Measurements from ENCODE around the gene TBC1D26. TPM values are rescaled to one million over a fixed set of nuclear protein-coding genes. Genes with fewer than 3 reads are reported as not detected.
"Not testable (repeated sequence)": the region's sequence is repeated elsewhere in the genome, so short reads cannot be mapped to it uniquely, and the experiment has no call there.

The TBC1D26 gene
- total and polyA plus RNA-seq, 2 donors (not counting 1 experiment from before 2014, with no cell fraction given): 0.02 to 0.17 TPM

DNA sequence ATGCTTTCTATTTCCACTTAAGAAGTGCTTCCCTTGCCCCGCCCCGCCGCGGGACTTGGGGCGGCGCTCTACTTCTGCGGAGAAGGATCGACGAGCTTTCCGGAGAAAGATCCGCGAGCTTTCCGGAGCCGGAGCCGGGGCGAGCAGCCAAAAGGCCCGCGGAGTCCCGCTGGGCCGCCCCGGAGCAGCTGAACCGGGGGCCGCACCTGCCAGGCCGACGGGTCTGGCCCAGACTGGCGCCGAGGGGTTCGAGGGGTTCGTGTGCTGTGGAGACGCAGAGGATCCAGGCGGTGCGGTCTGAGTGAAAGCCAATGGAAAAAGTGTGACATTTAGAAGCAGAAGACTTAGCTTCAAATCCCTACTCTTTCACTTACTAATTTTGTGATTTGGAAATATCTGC lies 50.8 kb downstream of the TBC1D26 start:
- H4K20me1 ChIP-seq (ENCODE audit: control insufficient read depth, extremely low read depth, insufficient read depth, low read length): no peaks in the 10 kb centered on the region
- no peak for TF ChIP-seq EZH2 (IDR thresholded peaks at IDR 0.05; ENCODE audit: low read length, missing control alignments)
- TF ChIP-seq, protein P1, sequence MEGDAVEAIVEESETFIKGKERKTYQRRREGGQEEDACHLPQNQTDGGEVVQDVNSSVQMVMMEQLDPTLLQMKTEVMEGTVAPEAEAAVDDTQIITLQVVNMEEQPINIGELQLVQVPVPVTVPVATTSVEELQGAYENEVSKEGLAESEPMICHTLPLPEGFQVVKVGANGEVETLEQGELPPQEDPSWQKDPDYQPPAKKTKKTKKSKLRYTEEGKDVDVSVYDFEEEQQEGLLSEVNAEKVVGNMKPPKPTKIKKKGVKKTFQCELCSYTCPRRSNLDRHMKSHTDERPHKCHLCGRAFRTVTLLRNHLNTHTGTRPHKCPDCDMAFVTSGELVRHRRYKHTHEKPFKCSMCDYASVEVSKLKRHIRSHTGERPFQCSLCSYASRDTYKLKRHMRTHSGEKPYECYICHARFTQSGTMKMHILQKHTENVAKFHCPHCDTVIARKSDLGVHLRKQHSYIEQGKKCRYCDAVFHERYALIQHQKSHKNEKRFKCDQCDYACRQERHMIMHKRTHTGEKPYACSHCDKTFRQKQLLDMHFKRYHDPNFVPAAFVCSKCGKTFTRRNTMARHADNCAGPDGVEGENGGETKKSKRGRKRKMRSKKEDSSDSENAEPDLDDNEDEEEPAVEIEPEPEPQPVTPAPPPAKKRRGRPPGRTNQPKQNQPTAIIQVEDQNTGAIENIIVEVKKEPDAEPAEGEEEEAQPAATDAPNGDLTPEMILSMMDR (conservative IDR thresholded peaks at IDR 0.05 in 1 of 2, IDR thresholded peaks at IDR 0.05 in 1 of 2; ENCODE audit: low read depth in 1 of 2, low read length in 2 of 2): no peak
- H3K4me3 ChIP-seq (replicated peaks in 1 of 4; ENCODE audit: control extremely low read depth in 1 of 4, insufficient read depth in 1 of 4, low read depth in 3 of 4, low read length in 4 of 4): peak overlapping the region in 2 of 4 experiments; percentile 22 to 53
- H3K9me3 ChIP-seq (ENCODE audit: control insufficient read depth, insufficient read depth, low read depth, low read length): no peaks in the 10 kb centered on the region
- peak overlapping the region; percentile 54 for H3K4me2 ChIP-seq (ENCODE audit: extremely low read depth, insufficient read depth, low read length)
- no peak overlapping the region for H3K27ac ChIP-seq (ENCODE audit: insufficient read depth, low read length)
- no peaks in the 10 kb centered on the region for H3K79me2 ChIP-seq (ENCODE audit: control insufficient read depth, insufficient read depth, low read length)
- DNase-seq (ENCODE audit: low read depth in 2 of 2): peak; percentile 54 to 55
- peak overlapping the region; percentile 30 for H3K9ac ChIP-seq (ENCODE audit: insufficient read depth, low read length)
- H2AFZ ChIP-seq (ENCODE audit: low read length): peak overlapping the region; percentile 47
- H3K36me3 ChIP-seq (ENCODE audit: control insufficient read depth, insufficient read depth, low read length): no peaks in the 10 kb centered on the region
- H3K4me1 ChIP-seq (ENCODE audit: control insufficient read depth, extremely low read depth, insufficient read depth, low read length): no peaks in the 10 kb centered on the region
- no peaks in the 10 kb centered on the region for H3K27me3 ChIP-seq (ENCODE audit: control insufficient read depth, insufficient read depth, low read length)

DNA sequence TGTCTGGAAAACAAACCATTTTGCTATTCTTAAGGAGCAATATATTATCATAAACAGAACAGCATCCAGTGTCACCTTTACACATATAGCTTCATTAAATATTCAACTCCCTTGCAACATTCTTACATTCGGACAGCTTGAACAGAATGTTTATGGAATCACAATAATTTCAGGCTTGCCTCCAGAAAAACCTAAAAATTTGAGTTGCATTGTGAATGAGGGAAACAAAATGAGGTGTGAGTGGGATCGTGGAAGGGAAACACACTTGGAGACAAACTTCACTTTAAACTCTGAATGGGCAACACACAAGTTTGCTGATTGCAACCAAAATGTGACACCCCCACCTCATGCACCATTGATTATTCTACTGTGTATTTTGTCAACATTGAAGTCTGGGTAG lies 51.4 kb downstream of the TBC1D26 start:
- H3K4me2 ChIP-seq (ENCODE audit: extremely low read depth, insufficient read depth, low read length): no peak overlapping the region
- no peaks in the 10 kb centered on the region for H3K27me3 ChIP-seq (ENCODE audit: control insufficient read depth, insufficient read depth, low read length)
- no peak overlapping the region for H3K9ac ChIP-seq (ENCODE audit: insufficient read depth, low read length)
- no peaks in the 10 kb centered on the region for H3K9me3 ChIP-seq (ENCODE audit: control insufficient read depth, insufficient read depth, low read depth, low read length)
- H3K79me2 ChIP-seq (ENCODE audit: control insufficient read depth, insufficient read depth, low read length): no peaks in the 10 kb centered on the region
- no peaks in the 10 kb centered on the region for H3K4me1 ChIP-seq (ENCODE audit: control insufficient read depth, extremely low read depth, insufficient read depth, low read length)
- no peak overlapping the region for H3K4me3 ChIP-seq (replicated peaks in 1 of 4; ENCODE audit: control extremely low read depth in 1 of 4, insufficient read depth in 1 of 4, low read depth in 3 of 4, low read length in 4 of 4)
- no peaks in the 10 kb centered on the region for H3K36me3 ChIP-seq (ENCODE audit: control insufficient read depth, insufficient read depth, low read length)
- H3K27ac ChIP-seq (ENCODE audit: insufficient read depth, low read length): no peak overlapping the region
- TF ChIP-seq EZH2 (IDR thresholded peaks at IDR 0.05; ENCODE audit: low read length, missing control alignments): no peak
- TF ChIP-seq, protein P1 (conservative IDR thresholded peaks at IDR 0.05 in 1 of 2, IDR thresholded peaks at IDR 0.05 in 1 of 2; ENCODE audit: low read depth in 1 of 2, low read length in 2 of 2): no peak
- no peaks in the 10 kb centered on the region for H4K20me1 ChIP-seq (ENCODE audit: control insufficient read depth, extremely low read depth, insufficient read depth, low read length)
- no peak for DNase-seq (ENCODE audit: low read depth in 2 of 2)
- no peak overlapping the region for H2AFZ ChIP-seq (ENCODE audit: low read length)

DNA sequence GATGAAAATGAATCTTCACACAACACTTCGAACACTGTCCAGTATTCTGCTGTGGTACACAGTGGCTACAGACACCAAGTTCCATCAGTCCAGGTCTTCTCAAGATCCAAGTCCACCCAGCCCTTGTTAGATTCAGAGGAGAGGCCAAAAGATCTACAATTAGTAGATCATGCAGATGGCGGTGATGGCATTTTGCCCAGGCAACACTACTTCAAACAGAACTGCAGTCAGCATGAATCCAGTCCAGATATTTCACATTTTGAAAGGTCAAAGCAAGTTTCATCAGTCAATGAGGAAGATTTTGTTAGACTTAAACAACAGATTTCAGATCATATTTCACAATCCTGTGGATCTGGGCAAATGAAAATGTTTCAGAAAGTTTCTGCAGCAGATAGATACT lies 52.3 kb downstream of the TBC1D26 start:
- not testable (repeated sequence) for H3K79me2 ChIP-seq (ENCODE audit: control insufficient read depth, insufficient read depth, low read length); H3K9ac ChIP-seq (ENCODE audit: insufficient read depth, low read length); H3K27me3 ChIP-seq (ENCODE audit: control insufficient read depth, insufficient read depth, low read length); H3K9me3 ChIP-seq (ENCODE audit: control insufficient read depth, insufficient read depth, low read depth, low read length); H3K4me3 ChIP-seq (replicated peaks in 1 of 4; ENCODE audit: control extremely low read depth in 1 of 4, insufficient read depth in 1 of 4, low read depth in 3 of 4, low read length in 4 of 4); H3K36me3 ChIP-seq (ENCODE audit: control insufficient read depth, insufficient read depth, low read length); H4K20me1 ChIP-seq (ENCODE audit: control insufficient read depth, extremely low read depth, insufficient read depth, low read length); H2AFZ ChIP-seq (ENCODE audit: low read length); H3K4me1 ChIP-seq (ENCODE audit: control insufficient read depth, extremely low read depth, insufficient read depth, low read length); H3K27ac ChIP-seq (ENCODE audit: insufficient read depth, low read length)
- peak overlapping the region; percentile 13 for H3K4me2 ChIP-seq (ENCODE audit: extremely low read depth, insufficient read depth, low read length)
- peak; percentile 35 to 80 for DNase-seq (ENCODE audit: low read depth in 2 of 2)

DNA sequence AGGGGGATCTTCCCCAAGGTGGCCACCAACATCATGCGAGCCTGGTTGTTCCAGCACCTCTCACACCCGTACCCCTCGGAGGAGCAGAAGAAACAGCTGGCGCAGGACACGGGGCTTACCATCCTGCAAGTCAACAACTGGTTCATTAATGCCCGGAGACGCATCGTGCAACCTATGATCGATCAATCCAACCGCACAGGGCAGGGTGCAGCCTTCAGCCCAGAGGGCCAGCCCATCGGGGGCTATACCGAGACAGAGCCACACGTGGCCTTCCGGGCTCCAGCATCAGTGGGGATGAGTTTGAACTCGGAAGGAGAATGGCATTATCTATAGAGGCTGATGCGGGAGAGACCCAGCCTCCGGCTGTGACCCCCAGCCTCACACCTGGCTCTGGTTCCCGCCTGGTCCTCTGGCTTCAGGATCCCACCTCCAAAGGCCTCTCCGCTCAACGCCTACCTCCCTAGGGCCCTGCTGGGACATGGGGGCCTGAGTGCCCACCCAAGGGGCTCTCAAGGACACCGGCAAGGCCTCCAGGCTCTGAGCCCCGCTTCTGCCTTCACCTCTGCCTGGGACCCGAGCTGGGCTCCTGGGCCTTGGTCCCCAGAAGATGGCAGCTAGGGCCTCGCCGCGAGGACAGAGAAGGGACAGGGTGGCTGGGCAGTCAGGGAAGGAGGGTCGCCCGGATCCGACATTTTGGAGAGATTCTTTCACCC lies 55.4 kb downstream of the TBC1D26 start:
- not testable (repeated sequence) for H3K4me2 ChIP-seq (ENCODE audit: extremely low read depth, insufficient read depth, low read length); H3K27me3 ChIP-seq (ENCODE audit: control insufficient read depth, insufficient read depth, low read length); H4K20me1 ChIP-seq (ENCODE audit: control insufficient read depth, extremely low read depth, insufficient read depth, low read length); DNase-seq (ENCODE audit: low read depth in 2 of 2); H3K36me3 ChIP-seq (ENCODE audit: control insufficient read depth, insufficient read depth, low read length); H3K4me3 ChIP-seq (replicated peaks in 1 of 4; ENCODE audit: control extremely low read depth in 1 of 4, insufficient read depth in 1 of 4, low read depth in 3 of 4, low read length in 4 of 4); H3K4me1 ChIP-seq (ENCODE audit: control insufficient read depth, extremely low read depth, insufficient read depth, low read length); H3K79me2 ChIP-seq (ENCODE audit: control insufficient read depth, insufficient read depth, low read length); H3K27ac ChIP-seq (ENCODE audit: insufficient read depth, low read length); H3K9ac ChIP-seq (ENCODE audit: insufficient read depth, low read length); H3K9me3 ChIP-seq (ENCODE audit: control insufficient read depth, insufficient read depth, low read depth, low read length); H2AFZ ChIP-seq (ENCODE audit: low read length)

DNA sequence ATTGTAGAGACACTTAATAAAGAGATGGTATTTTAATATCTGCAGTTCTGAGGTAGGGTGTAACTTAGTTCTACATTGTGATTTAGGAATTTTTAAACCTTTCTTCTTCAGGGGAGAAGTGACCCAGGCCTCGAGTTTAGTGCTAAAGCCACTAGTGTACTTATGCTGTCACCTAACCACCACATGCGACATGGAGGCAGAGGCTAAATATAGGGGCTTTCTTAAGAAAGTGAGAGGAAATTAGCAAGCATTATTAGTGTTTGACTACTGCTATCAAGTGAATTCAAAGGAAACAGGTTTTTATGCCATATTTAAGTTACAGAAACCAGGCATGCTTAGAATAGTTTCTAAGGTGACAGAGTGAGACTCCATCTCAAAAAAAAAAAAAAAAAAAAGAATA lies 56.3 kb downstream of the TBC1D26 start:
- H3K4me2 ChIP-seq (ENCODE audit: extremely low read depth, insufficient read depth, low read length); H3K4me3 ChIP-seq (replicated peaks in 1 of 4; ENCODE audit: control extremely low read depth in 1 of 4, insufficient read depth in 1 of 4, low read depth in 3 of 4, low read length in 4 of 4); H3K36me3 ChIP-seq (ENCODE audit: control insufficient read depth, insufficient read depth, low read length); DNase-seq (ENCODE audit: low read depth in 2 of 2); H4K20me1 ChIP-seq (ENCODE audit: control insufficient read depth, extremely low read depth, insufficient read depth, low read length); H3K27ac ChIP-seq (ENCODE audit: insufficient read depth, low read length); H3K27me3 ChIP-seq (ENCODE audit: control insufficient read depth, insufficient read depth, low read length); H3K79me2 ChIP-seq (ENCODE audit: control insufficient read depth, insufficient read depth, low read length); H2AFZ ChIP-seq (ENCODE audit: low read length); H3K4me1 ChIP-seq (ENCODE audit: control insufficient read depth, extremely low read depth, insufficient read depth, low read length); H3K9me3 ChIP-seq (ENCODE audit: control insufficient read depth, insufficient read depth, low read depth, low read length); H3K9ac ChIP-seq (ENCODE audit: insufficient read depth, low read length): not testable (repeated sequence)

Measured in fibroblast of lung (primary cell).